DND-41 (cell line): ENCODE data around the gene MS4A12.
"Not testable (repeated sequence)": the region's sequence is repeated elsewhere in the genome, so short reads cannot be mapped to it uniquely, and the experiment has no call there.

Experiments used
- ATAC-seq: fragments of 200-7000 bp; cut with Tn5 transposase; 3 replicates; pipeline ENCODE4 v1.9.1; 2021; ENCODE audit warnings: low read depth; ENCODE audit not compliant: insufficient read depth
- DNase-seq: peaks from one replicate; pipeline ENCODE4 v3.0.0-alpha.2; 2020
- H2AFZ ChIP-seq: 2 replicates; pipeline ENCODE4 v1.6.0; 2012; ENCODE audit warnings: low read depth, low read length
- H3K27ac ChIP-seq: 2 replicates; pipeline ENCODE4 v1.5.1; 2012; ENCODE audit warnings: low read length, inconsistent platforms
- H3K27me3 ChIP-seq: fragments of 200-600 bp; sonication (generic); 2 replicates; pipeline ENCODE4 v1.6.0; 2012; ENCODE audit warnings: low read length, mild to moderate bottlenecking, inconsistent platforms; ENCODE audit not compliant: insufficient read depth, poor library complexity
- H3K36me3 ChIP-seq: 2 replicates; pipeline ENCODE4 v1.5.1; 2012; ENCODE audit warnings: low read length, inconsistent platforms; ENCODE audit not compliant: insufficient read depth
- H3K4me1 ChIP-seq: 2 replicates; pipeline ENCODE4 v1.5.1; 2012; ENCODE audit warnings: mild to moderate bottlenecking, low read length; ENCODE audit not compliant: insufficient read depth
- H3K4me2 ChIP-seq: 2 replicates; pipeline ENCODE4 v1.6.0; 2012; ENCODE audit warnings: mild to moderate bottlenecking, moderate library complexity, low read length, inconsistent platforms; ENCODE audit not compliant: insufficient read depth
- H3K4me3 ChIP-seq, 2 experiments: fragments of 200-600 bp in 1 of 2; shearing (Covaris generic) in 1 of 2; 2 replicates each; pipeline ENCODE4 v1.5.1; 2012 to 2016; ENCODE audit warnings: inconsistent platforms in 2 of 2, low read length in 2 of 2, mild to moderate bottlenecking in 2 of 2, low read depth in 1 of 2, moderate library complexity in 1 of 2
- H3K79me2 ChIP-seq: 2 replicates; pipeline ENCODE4 v1.6.0; 2012; ENCODE audit warnings: low read length, inconsistent platforms; ENCODE audit not compliant: insufficient read depth
- H3K9ac ChIP-seq: 2 replicates; pipeline ENCODE4 v1.6.0; 2012; ENCODE audit warnings: low read depth, mild to moderate bottlenecking, inconsistent platforms, low read length, moderate library complexity
- H3K9me3 ChIP-seq: 2 replicates; pipeline ENCODE4 v1.5.1; 2012; ENCODE audit warnings: low read length, moderate library complexity, mild to moderate bottlenecking, inconsistent platforms; ENCODE audit not compliant: insufficient read depth, severe bottlenecking
- H4K20me1 ChIP-seq: 2 replicates; pipeline ENCODE4 v1.6.0; 2012; ENCODE audit warnings: low read length; ENCODE audit not compliant: insufficient read depth
- EZH2 ChIP-seq: IDR thresholded peaks from 3 replicates; pipeline ENCODE4 v1.6.1; 2012; ENCODE audit warnings: borderline replicate concordance, low read depth, mild to moderate bottlenecking, moderate library complexity, low read length, inconsistent platforms; ENCODE audit not compliant: severe bottlenecking
- TF ChIP-seq, protein P1 (sequence below): IDR thresholded peaks from 2 replicates; pipeline ENCODE4 v1.5.1; 2012; ENCODE audit warnings: borderline replicate concordance, low read length, moderate library complexity, mild to moderate bottlenecking; ENCODE audit not compliant: poor library complexity, severe bottlenecking; ENCODE audit errors: extremely low read depth

The MS4A12 gene, protein sequence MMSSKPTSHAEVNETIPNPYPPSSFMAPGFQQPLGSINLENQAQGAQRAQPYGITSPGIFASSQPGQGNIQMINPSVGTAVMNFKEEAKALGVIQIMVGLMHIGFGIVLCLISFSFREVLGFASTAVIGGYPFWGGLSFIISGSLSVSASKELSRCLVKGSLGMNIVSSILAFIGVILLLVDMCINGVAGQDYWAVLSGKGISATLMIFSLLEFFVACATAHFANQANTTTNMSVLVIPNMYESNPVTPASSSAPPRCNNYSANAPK

DNA sequence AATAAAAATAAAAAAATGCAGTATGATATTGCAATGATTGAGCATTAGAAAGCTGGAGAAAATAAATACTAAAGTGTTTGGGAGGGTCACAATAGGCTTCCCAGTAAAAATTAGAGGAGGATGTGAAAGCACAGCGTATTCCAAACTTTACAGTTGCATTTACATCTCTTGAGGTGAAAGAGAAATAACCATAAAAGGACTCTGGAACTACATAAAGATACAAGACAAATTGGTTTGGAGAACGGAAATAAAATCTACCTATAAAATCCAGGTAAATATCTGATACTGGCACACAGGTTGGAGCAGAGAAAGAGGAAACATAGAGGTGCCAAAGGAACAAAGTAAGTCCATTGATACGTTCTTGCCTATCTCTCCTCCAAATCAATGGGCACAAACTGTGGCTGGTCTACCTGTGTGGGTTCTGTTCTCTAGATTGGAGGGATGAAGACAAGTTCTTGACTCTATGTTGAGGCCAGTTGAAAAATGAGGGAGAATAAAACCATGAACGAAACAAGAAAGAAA lies at the start of gene MS4A12:
MS4A12 (plus strand) TSS at position 291 of the 522 bp plus-strand sequence. CDS start 4,541 bp downstream, outside the sequence.
- H2AFZ ChIP-seq: no peak within 1 kb of the TSS
- no peaks in the 10 kb centered on the region for H3K4me1 ChIP-seq
- ATAC-seq (no peak), DNase-seq (no peak)
- H3K27ac ChIP-seq: no peak within 1 kb of the TSS
- H3K4me3 ChIP-seq: no peak within 1 kb of the TSS
- no peaks in the 10 kb centered on the region for H3K79me2 ChIP-seq
- TF ChIP-seq, protein P1, sequence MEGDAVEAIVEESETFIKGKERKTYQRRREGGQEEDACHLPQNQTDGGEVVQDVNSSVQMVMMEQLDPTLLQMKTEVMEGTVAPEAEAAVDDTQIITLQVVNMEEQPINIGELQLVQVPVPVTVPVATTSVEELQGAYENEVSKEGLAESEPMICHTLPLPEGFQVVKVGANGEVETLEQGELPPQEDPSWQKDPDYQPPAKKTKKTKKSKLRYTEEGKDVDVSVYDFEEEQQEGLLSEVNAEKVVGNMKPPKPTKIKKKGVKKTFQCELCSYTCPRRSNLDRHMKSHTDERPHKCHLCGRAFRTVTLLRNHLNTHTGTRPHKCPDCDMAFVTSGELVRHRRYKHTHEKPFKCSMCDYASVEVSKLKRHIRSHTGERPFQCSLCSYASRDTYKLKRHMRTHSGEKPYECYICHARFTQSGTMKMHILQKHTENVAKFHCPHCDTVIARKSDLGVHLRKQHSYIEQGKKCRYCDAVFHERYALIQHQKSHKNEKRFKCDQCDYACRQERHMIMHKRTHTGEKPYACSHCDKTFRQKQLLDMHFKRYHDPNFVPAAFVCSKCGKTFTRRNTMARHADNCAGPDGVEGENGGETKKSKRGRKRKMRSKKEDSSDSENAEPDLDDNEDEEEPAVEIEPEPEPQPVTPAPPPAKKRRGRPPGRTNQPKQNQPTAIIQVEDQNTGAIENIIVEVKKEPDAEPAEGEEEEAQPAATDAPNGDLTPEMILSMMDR: no peak
- TF ChIP-seq EZH2: no peak
- H3K27me3 ChIP-seq: no peaks in the 10 kb centered on the region
- no peaks in the 10 kb centered on the region for H3K36me3 ChIP-seq
- no peak within 1 kb of the TSS for H3K9ac ChIP-seq
- H4K20me1 ChIP-seq: no peaks in the 10 kb centered on the region
- H3K9me3 ChIP-seq: no peaks in the 10 kb centered on the region
- H3K4me2 ChIP-seq: no peak within 1 kb of the TSS

DNA sequence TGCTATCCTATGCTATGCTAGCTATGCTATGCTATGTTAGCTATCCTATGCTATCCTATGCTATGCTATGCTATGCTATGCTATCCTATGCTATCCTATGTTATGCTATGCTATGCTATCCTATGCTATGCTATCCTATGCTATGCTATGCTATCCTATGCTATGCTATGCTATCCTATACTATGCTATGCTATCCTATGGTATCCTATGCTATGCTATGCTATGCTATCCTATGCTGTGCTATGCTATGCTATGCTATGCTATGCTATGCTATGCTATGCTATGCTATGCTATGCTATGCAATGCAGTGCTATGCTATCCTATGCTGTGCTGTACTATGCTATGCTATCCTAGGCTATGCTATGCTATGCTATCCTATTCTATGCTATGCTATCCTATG lies 45.5 kb upstream of the MS4A12 start:
- no peaks in the 10 kb centered on the region for H3K79me2 ChIP-seq
- ATAC-seq (peak; percentile 35; the same call in 1 of the 3 replicates), DNase-seq (no peak)
- peak overlapping the region in 1 of 2 experiments; percentile 55; a peak in 1 of 4 replicates for H3K4me3 ChIP-seq
- H3K9ac ChIP-seq: peak overlapping the region; percentile 52
- H3K36me3 ChIP-seq: no peaks in the 10 kb centered on the region
- no peak for TF ChIP-seq EZH2
- TF ChIP-seq, protein P1: no peak
- peak overlapping the region; percentile 69 for H2AFZ ChIP-seq
- H3K4me2 ChIP-seq: peak overlapping the region; percentile 56
- H3K9me3 ChIP-seq: no peaks in the 10 kb centered on the region
- H4K20me1 ChIP-seq: no peaks in the 10 kb centered on the region
- peak overlapping the region; percentile 67 for H3K27ac ChIP-seq
- H3K4me1 ChIP-seq: peaks cover 18% of the 10 kb centered on the region
- no peaks in the 10 kb centered on the region for H3K27me3 ChIP-seq

DNA sequence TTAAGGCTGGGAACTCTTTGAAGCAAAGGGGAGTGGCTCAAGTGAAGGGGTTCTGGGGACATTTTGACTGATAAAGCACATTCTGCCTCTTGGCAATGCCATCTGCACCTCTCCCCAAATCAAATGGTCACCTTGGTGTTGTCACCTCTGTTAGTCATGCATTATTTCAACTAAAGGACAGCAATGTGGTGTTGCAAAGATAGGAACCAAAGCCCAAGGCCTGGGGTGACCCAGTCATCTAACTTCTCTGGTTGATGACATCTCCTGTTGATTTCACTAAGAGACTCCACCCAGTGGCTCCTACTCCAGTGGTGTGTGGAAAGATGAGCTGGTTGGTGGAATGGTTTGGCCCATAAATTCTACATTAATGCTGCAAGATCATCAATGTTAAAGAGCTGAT lies 44.7 kb upstream of the MS4A12 start:
- no peak for ATAC-seq
- TF ChIP-seq, protein P1: no peak
- TF ChIP-seq EZH2: no peak

DNA sequence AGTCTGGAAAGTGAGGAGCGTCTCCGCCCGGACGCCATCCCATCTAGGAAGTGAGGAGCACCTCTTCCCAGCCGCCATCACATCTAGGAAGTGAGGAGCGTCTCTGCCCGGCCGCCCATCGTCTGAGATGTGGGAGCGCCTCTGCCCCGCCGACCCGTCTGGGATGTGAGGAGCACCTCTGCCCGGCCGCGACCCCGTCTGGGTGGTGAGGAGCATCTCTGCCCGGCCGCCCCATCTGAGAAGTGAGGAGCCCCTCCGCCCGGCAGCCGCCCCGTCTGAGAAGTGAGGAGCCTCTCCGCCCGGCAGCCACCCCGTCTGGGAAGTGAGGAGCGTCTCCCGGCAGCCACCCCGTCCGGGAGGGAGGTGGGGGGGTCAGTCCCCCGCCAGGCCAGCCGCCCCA lies 41.4 kb upstream of the MS4A12 start:
- not testable (repeated sequence) for H3K9me3 ChIP-seq, DNase-seq, H3K79me2 ChIP-seq, ATAC-seq, H3K36me3 ChIP-seq, H3K27ac ChIP-seq, H3K9ac ChIP-seq, H3K27me3 ChIP-seq, H3K4me3 ChIP-seq, H2AFZ ChIP-seq, H3K4me2 ChIP-seq, H4K20me1 ChIP-seq
- H3K4me1 ChIP-seq: peaks cover 16% of the 10 kb centered on the region

More for the DNA sequence above, 44.7 kb upstream of the MS4A12 start:
- no peak for DNase-seq
- H3K4me1 ChIP-seq: peaks cover 18% of the 10 kb centered on the region
- H3K27me3 ChIP-seq: no peaks in the 10 kb centered on the region
- no peaks in the 10 kb centered on the region for H3K79me2 ChIP-seq
- H3K4me2 ChIP-seq: no peak overlapping the region
- H3K4me3 ChIP-seq: no peak overlapping the region
- no peak overlapping the region for H2AFZ ChIP-seq
- no peaks in the 10 kb centered on the region for H3K9me3 ChIP-seq
- H3K27ac ChIP-seq: no peak overlapping the region
- H4K20me1 ChIP-seq: no peaks in the 10 kb centered on the region
- no peak overlapping the region for H3K9ac ChIP-seq
- no peaks in the 10 kb centered on the region for H3K36me3 ChIP-seq
